Left lobe of liver (tissue), 2 donors: ENCODE results near the gene LITAFD. TPM values are rescaled to one million over a fixed set of nuclear protein-coding genes. Genes with fewer than 3 reads are reported as not detected.
"Not testable (repeated sequence)": the region's sequence is repeated elsewhere in the genome, so short reads cannot be mapped to it uniquely, and the experiment has no call there.

ENCODE experiments used
- ATAC-seq: fragments of 200-7000 bp; cut with Tn5 transposase; one replicate; pipeline ENCODE4 v1.9.1; 2020; ENCODE audit warnings: mild to moderate bottlenecking, moderate library complexity
- DNase-seq: peaks from one replicate; pipeline ENCODE4 v3.0.0-alpha.2; 2020; ENCODE audit warnings: low spot score
- total RNA-seq: library from RNA; stranded (reverse); gene quantifications from one replicate; pipeline ENCODE4 v1.2.1, GENCODE V29; 2021
- donor health status: DM: no; HTN: no; CAD: no; lungs with moderate emphysema.
- donor health status: DM: no; HTN: yes; CAD: no.

The LITAFD gene
- total RNA-seq, 1 donor from 2014 or later = not detected

- ATAC-seq (no peak), DNase-seq (no peak)
Measured at GRCh38 chr16:8869212-8869987, 12.8 kb upstream of the LITAFD start.

- not testable (repeated sequence) for DNase-seq, ATAC-seq
Measured at GRCh38 chr16:8869988-8870241, 12.2 kb upstream of the LITAFD start.

GRCh38 chr16:8872071-8872470 is 10.1 kb upstream of the LITAFD start:
- ATAC-seq = peak; percentile 1

GRCh38 chr16:8872967-8873865 is 8.9 kb upstream of the LITAFD start:
- ATAC-seq (no peak), DNase-seq (no peak)

More at GRCh38 chr16:8872071-8872470, 10.1 kb upstream of the LITAFD start:
- DNase-seq = no peak

- not testable (repeated sequence) for ATAC-seq, DNase-seq
Measured at GRCh38 chr16:8873866-8874195, 8.3 kb upstream of the LITAFD start.

- DNase-seq (no peak), ATAC-seq (no peak)
Measured at GRCh38 chr16:8874388-8874787, 7.8 kb upstream of the LITAFD start.

GRCh38 chr16:8875317-8875716 is 6.8 kb upstream of the LITAFD start:
- DNase-seq = not testable (repeated sequence)

GRCh38 chr16:8877894-8878522 is 4.1 kb upstream of the LITAFD start:
- ATAC-seq (no peak), DNase-seq (no peak)

More at GRCh38 chr16:8875317-8875716, 6.8 kb upstream of the LITAFD start:
- ATAC-seq = not testable (repeated sequence)

- no peak for ATAC-seq
- DNase-seq = no peak
Measured at GRCh38 chr16:8878523-8878911, 3.6 kb upstream of the LITAFD start.

GRCh38 chr16:8880839-8881510 is 1.2 kb upstream of the LITAFD start:
- ATAC-seq (no peak), DNase-seq (no peak)

GRCh38 chr16:8882725-8883377 is 700 bp downstream of the LITAFD start:
- ATAC-seq = no peak
- no peak for DNase-seq

GRCh38 chr16:8885674-8886592 is 3.8 kb downstream of the LITAFD start:
- ATAC-seq (peak; percentile 61), DNase-seq (no peak)

GRCh38 chr16:8886593-8887430 is 4.7 kb downstream of the LITAFD start:
- no peak for ATAC-seq
- no peak for DNase-seq

GRCh38 chr16:8887431-8887765 is 5.2 kb downstream of the LITAFD start:
- no peak for ATAC-seq
- DNase-seq = no peak

GRCh38 chr16:8887952-8888560 is 5.9 kb downstream of the LITAFD start:
- DNase-seq = peak; percentile 69
- ATAC-seq = peak; percentile 57

- DNase-seq = no peak
- ATAC-seq = no peak
Measured at GRCh38 chr16:8888951-8889892, 7.1 kb downstream of the LITAFD start.

GRCh38 chr16:8889893-8890548 is 7.9 kb downstream of the LITAFD start:
- ATAC-seq = no peak
- no peak for DNase-seq
